WI38 (cell line): ENCODE data around the gene ZNF74.
"Not testable (repeated sequence)": the region's sequence is repeated elsewhere in the genome, so short reads cannot be mapped to it uniquely, and the experiment has no call there.

ENCODE experiments used
- H3K4me3 ChIP-seq: 2 replicates; pipeline ENCODE4 v1.5.1; 2011; ENCODE audit warnings: low read depth, mild to moderate bottlenecking, control low read depth, low read length
- CTCF ChIP-seq: IDR thresholded peaks from 2 replicates; pipeline ENCODE4 v1.5.1; 2012; ENCODE audit warnings: low read depth, mild to moderate bottlenecking, control low read depth, low read length

ZNF74 gene

GRCh38 chr22:20393705-20394476 lies at the start of gene ZNF74:
Gene ZNF74 (plus strand): TSS chr22:20394151. CDS start chr22:20394629, 478 bp downstream.
- peak within 1 kb of the TSS; percentile 79 for H3K4me3 ChIP-seq
- no peak for TF ChIP-seq CTCF

DNA sequence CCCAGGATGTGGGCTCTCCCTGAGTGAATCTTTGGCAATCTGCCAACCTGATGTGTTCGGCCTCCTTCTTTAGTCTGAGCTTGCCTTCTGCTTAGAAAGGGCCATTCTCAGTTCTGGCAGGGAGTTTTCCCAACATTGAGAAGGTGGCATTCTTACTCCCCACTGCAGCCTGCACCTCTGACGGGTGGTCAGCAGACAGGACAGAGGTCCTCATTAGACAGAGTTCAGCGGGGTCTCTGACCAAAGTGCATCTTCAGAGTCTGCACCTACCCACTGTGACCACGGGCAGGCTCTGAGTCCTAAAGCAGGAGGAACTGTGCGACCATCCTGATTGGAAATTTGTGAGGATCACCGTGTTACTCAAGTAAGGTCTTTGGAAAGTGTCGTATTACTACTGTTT lies 47.4 kb upstream of the ZNF74 start:
- not testable (repeated sequence) for H3K4me3 ChIP-seq

DNA sequence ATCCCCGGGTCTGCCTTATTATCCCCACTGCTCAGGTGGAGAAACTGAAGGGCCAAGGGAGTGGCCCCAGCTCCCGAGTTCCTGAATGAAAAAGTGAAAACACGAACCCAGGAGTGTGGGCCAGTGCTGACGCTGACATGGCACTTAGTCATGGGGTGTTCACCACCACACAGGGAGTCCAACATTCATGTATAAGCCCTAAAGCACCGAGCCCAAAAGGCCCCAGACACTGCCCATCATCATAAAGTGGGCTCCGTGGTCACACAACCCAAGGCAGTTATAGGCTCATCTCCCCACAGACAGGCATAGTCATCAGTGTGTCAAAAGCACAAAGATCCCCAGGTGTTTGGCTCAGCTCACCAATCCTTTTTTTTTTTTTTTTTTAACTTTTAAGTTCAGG lies 41.4 kb upstream of the ZNF74 start:
- H3K4me3 ChIP-seq: not testable (repeated sequence)

DNA sequence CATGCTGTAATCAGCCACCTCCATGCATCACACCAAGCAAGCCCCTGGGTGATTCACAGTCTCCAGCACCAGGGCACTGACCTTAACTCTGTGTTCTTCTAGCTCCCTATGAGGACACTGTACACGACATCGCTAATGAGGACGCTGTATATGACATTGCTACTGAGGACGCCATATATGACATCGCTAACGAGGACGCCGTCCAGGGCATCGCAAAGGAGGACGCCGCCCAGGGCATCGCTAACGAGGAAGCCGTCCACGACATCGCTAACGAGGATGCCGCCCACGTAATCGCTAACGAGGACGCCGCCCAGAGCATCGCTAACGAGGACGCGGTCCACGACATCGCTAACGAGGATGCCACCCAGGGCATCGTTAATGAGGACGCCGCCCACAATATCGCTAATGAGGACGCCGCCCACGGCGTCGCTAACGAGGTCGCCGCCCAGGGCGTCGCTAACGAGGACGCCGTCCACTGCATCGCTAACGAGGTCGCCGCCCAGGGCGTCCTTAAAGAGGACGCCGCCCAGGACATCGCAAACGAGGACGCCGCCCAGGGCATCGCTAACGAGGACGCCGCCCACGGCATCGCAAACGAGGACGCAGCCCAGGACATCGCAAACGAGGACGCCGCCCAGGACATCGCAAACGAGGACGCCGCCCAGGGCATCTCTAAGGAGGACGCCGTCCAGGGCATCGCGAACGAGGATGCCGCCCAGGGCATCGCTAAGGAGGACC lies 39.5 kb upstream of the ZNF74 start:
- H3K4me3 ChIP-seq: no peak overlapping the region
- no peak for TF ChIP-seq CTCF

GRCh38 chr22:20355939-20356636 lies 37.9 kb upstream of the ZNF74 start:
- H3K4me3 ChIP-seq: not testable (repeated sequence)

- not testable (repeated sequence) for H3K4me3 ChIP-seq
These were observed 37.0 kb upstream of the ZNF74 start for GRCh38 chr22:20356906-20357305.

GRCh38 chr22:20357967-20358366 lies 36.0 kb upstream of the ZNF74 start:
- H3K4me3 ChIP-seq: not testable (repeated sequence)

DNA sequence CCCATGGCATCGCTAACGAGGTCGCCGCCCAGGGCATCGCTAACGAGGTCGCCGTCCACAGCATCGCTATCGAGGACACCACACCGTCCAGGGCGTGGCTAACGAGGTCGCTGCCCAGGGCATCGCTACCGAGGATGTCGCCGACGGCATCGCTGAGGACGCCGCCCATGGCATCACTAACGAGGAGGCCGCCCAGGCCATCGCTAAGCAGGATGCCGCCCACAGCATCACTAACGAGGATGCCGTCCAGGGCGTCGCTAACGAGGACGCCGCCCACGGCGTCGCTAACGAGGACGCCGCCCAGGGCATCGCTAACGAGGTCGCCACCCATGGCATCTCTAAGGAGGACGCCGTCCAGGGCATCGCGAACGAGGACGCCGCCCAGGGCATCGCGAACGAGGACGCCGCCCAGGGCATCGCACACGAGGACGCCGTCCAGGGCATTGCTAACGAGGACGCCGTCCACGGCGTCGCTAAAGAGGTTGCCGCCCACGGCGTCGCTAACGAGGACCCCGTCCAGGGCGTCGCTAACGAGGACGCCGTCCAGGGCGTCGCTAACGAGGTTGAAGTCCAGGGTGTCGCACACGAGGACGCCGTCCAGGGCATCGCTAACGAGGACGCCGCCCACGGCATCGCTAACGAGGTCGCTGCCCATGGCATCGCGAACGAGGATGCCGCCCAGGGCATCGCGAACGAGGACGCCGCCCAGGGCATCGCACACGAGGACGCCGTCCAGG lies 35.3 kb upstream of the ZNF74 start:
- H3K4me3 ChIP-seq: not testable (repeated sequence)

GRCh38 chr22:20360261-20360660 lies 33.7 kb upstream of the ZNF74 start:
- H3K4me3 ChIP-seq: not testable (repeated sequence)

DNA sequence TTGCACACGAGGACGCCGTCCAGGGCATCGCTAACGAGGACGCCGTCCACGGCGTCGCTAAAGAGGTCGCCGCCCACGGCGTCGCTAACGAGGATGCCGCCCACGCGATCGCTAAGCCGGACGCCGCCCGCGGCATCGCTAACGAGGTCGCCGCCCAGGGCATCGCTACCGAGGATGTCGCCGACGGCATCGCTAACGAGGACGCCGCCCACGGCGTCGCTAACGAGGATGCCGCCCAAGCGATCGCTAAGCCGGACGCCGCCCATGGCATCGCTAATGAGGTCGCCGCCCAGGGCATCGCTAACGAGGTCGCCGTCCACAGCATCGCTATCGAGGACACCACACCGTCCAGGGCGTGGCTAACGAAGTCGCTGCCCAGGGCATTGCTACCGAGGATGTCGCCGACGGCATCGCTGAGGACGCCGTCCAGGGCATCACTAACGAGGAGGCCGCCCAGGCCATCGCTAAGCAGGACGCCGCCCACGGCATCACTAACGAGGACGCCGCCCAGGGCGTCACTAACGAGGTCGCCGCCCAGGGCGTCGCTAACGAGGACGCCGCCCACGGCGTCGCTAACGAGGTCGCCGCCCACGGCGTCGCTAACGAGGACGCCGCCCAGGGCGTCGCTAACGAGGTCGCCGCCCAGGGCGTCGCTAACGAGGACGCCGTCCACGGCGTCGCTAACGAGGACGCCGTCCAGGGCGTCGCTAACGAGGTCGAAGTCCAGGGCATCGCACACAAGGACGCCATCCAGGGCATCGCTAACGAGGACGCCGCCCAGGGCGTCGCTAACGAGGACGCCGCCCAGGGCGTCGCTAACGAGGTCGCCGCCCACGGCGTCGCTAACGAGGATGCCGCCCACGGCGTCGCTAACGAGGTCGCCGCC lies 32.8 kb upstream of the ZNF74 start:
- H3K4me3 ChIP-seq: not testable (repeated sequence)

GRCh38 chr22:20361752-20362229 lies 32.2 kb upstream of the ZNF74 start:
- not testable (repeated sequence) for H3K4me3 ChIP-seq

DNA sequence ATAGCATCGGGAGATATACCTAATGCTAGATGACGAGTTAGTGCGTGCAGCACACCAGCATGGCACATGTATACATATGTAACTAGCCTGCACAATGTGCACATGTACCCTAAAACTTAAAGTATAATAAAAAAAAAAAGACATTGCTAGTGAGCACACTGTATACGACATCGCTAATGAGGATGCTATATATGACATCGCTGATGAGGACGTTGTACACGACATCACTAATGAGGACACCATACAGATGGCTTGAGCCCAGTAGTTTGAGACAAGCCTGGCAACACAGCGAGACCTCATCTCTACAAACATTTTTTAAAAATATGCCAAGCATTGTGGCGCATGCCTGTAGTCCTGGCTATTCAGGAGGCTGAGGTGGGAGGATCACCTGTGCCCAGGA lies 31.5 kb upstream of the ZNF74 start:
- H3K4me3 ChIP-seq: not testable (repeated sequence)

GRCh38 chr22:20364335-20365260 lies 29.4 kb upstream of the ZNF74 start:
- 0 out of 2 replicates have a peak overlapping the region, but pooled peaks have one; percentile 21 for H3K4me3 ChIP-seq

DNA sequence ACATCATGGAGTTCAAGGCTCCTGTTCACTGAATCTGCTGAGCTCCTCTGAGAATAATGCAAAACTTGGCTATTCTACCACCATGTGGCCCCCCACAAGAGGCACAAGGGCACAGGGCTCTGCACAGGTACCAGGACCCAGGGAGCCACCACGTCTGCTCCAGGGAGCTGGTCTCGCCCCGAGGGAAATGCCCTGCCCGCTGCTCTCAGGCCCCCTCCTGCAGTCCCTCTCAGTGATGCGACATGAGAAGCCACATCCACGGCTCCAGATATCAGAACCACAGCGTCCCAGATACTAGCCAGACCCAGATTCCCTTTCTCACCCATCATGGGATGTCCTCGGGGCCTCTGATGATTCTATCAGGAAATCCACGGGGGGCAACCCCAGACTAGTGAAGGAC lies 27.1 kb upstream of the ZNF74 start:
- not testable (repeated sequence) for H3K4me3 ChIP-seq

DNA sequence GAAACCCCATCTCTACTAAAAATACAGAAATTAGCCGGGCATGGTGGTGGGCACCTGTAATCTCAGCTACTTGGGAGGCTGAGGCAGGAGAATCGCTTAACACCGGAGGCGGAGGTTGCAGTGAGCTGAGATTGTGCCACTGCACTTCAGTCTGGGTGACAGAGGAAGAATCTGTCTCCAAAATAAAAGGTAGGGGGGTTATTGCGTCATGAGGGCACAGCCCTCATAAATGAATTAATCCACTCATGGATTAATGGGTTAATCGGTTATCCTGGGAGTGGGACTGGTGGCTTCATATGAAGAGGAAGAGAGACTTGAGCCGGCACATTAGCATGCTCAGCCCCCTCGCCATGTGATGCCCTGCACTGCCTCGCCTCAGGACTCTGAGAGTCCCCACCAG lies 25.1 kb upstream of the ZNF74 start:
- not testable (repeated sequence) for H3K4me3 ChIP-seq
